ENCODE results near the gene ABCA7. TPM values are rescaled to one million over a fixed set of nuclear protein-coding genes. Genes with fewer than 3 reads are reported as not detected.

Gene ABCA7
- total and polyA plus RNA-seq, 2 experiments from 2014 or later = 17.8 to 26.8 TPM

DNA sequence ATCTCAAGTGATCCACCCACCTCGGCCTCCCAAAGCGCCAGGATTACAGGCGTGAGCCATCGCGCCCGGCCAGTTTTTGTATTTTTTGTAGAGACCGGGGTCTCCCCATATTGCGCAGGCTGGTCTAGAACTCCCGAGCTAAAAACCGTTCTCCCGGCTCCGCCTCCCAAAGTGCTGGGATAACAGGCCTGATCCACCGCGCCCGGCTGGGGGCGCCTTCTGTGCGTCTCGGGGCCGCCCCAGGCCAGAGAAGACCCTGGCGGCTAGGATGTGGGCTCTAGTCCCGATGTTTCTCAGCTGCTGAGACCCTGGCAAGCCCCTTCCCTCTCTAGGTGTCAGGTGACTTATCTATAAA is 30.6 kb downstream of the ABCA7 start:
- DNase-seq (ENCODE audit: low spot score) = no peak
- WGBS (ENCODE audit: low lambda C conversion rate, missing lambda C conversion rate) = 21% methylated on average over 21 of the region's 21 CpGs
- H3K36me3 ChIP-seq (replicated peaks; ENCODE audit: insufficient read depth, low read depth) = no peaks in the 10 kb centered on the region
- TF ChIP-seq EZH2phosphoT487 (IDR thresholded peaks at IDR 0.05; ENCODE audit: low read depth, severe bottlenecking, unreplicated experiment) = no peak
- TF ChIP-seq, protein P1, sequence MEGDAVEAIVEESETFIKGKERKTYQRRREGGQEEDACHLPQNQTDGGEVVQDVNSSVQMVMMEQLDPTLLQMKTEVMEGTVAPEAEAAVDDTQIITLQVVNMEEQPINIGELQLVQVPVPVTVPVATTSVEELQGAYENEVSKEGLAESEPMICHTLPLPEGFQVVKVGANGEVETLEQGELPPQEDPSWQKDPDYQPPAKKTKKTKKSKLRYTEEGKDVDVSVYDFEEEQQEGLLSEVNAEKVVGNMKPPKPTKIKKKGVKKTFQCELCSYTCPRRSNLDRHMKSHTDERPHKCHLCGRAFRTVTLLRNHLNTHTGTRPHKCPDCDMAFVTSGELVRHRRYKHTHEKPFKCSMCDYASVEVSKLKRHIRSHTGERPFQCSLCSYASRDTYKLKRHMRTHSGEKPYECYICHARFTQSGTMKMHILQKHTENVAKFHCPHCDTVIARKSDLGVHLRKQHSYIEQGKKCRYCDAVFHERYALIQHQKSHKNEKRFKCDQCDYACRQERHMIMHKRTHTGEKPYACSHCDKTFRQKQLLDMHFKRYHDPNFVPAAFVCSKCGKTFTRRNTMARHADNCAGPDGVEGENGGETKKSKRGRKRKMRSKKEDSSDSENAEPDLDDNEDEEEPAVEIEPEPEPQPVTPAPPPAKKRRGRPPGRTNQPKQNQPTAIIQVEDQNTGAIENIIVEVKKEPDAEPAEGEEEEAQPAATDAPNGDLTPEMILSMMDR (IDR thresholded peaks at IDR 0.05; ENCODE audit: poor library complexity) = peak; percentile 4
- peak; percentile 43 for TF ChIP-seq EZH2 (IDR thresholded peaks at IDR 0.05; ENCODE audit: borderline replicate concordance)
- no peak overlapping the region for H3K4me3 ChIP-seq
- H3K27me3 ChIP-seq = peaks cover 50% of the 10 kb centered on the region
- no peaks in the 10 kb centered on the region for H3K9me3 ChIP-seq (ENCODE audit: low read depth)
- peaks cover 17% of the 10 kb centered on the region for H3K4me1 ChIP-seq (ENCODE audit: insufficient read depth)
- no peak overlapping the region for H2AFZ ChIP-seq
- no peak overlapping the region for H3K27ac ChIP-seq
- no peaks in the 10 kb centered on the region for H3K9me2 ChIP-seq (replicated peaks; ENCODE audit: insufficient read depth)
- H3K4me2 ChIP-seq = peak overlapping the region; percentile 69
- no peaks in the 10 kb centered on the region for H3K79me2 ChIP-seq
- no peaks in the 10 kb centered on the region for H4K20me1 ChIP-seq (ENCODE audit: insufficient read depth, poor library complexity, severe bottlenecking)

DNA sequence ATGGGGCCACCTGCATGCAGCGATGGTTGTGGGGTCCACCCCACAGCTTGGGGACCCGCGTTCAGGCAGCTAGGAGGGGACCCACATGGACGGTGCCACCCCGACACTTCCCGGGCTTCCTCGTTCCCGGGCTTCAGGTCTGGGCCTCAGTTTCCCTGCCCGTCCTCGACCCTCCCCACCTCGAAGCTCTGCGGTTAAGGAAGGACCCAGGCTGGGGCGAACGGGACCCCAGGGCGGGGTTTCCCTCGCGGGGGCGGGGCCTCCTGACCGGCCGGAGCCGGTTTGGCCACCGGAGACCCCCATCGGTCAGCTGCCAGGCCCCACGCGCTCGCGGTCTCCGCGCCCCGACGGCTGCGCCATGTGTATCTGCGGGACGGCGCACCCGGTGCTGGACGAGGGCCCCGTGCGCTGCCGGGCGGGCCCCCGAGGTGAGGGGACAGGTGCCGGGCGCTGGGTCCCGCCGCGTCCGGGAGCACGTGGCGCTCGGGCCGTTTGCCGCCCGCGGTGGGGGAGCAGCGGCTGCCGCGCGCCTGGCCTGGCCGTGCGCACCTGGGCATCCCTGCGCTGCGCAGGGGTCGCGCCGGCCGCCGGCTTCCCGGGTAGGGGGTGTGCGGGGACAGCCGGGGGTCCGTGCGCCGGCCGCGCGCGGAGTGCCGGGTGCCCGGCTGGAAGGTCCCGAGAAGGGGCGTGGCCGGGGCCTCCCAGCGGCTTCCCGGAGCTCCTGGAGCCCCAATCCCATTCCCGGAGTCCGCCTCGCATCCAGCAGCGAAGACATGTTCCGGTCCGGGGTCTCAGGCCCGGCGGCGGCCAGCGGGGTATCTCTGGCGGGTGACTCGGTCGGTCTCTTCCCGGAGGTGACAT is 31.3 kb downstream of the ABCA7 start:
- 5% methylated on average over 64 of the region's 99 CpGs for WGBS (ENCODE audit: low lambda C conversion rate, missing lambda C conversion rate)
- no peaks in the 10 kb centered on the region for H3K79me2 ChIP-seq
- H3K27ac ChIP-seq = no peak overlapping the region
- H3K36me3 ChIP-seq (replicated peaks; ENCODE audit: insufficient read depth, low read depth) = no peaks in the 10 kb centered on the region
- no peaks in the 10 kb centered on the region for H3K9me3 ChIP-seq (ENCODE audit: low read depth)
- H3K27me3 ChIP-seq = peaks cover 50% of the 10 kb centered on the region
- H3K4me2 ChIP-seq = peak overlapping the region; percentile 69
- H3K4me1 ChIP-seq (ENCODE audit: insufficient read depth) = peaks cover 11% of the 10 kb centered on the region
- H3K4me3 ChIP-seq = no peak overlapping the region
- no peaks in the 10 kb centered on the region for H3K9me2 ChIP-seq (replicated peaks; ENCODE audit: insufficient read depth)
- no peaks in the 10 kb centered on the region for H4K20me1 ChIP-seq (ENCODE audit: insufficient read depth, poor library complexity, severe bottlenecking)
- no peak overlapping the region for H2AFZ ChIP-seq
- DNase-seq (ENCODE audit: low spot score) = no peak
- TF ChIP-seq EZH2phosphoT487 (IDR thresholded peaks at IDR 0.05; ENCODE audit: low read depth, severe bottlenecking, unreplicated experiment) (no peak), EZH2 (IDR thresholded peaks at IDR 0.05; ENCODE audit: borderline replicate concordance) (no peak)
- TF ChIP-seq, protein P1 (IDR thresholded peaks at IDR 0.05; ENCODE audit: poor library complexity) = no peak

DNA sequence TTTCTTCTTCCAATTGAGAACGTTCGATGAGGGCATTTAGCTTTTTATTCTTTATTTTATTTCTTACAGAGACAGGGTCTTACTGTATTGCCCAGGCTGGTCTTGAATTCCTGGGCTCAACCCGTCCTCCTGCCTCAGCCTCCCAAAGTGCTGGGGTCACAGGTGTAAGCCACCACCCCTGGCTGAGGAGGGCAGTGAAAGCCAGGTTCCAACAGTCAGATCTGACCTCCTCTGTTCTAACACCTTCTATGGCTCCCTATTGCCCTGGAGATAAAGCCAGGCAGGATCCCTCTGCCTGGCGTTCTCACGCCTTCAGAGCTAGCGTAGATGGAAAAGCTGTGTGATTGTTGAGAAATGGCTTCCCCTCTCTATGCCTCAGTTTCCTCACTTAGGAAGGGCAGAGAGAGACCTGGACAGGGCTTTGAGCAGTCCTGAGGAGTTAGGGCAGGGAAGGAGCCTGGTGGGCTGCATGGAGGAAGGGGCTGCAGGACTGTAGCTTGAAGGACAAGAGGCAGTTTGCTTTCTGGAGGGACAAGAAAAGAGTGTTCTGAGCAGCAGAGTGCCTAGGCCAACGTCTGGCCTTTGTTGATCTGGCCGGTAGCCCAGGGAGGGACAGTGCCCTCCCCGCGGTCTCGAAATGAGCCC is 32.6 kb downstream of the ABCA7 start:
- Histone ChIP-seq H3K27ac (no peak overlapping the region), H4K20me1 (ENCODE audit: insufficient read depth, poor library complexity, severe bottlenecking) (no peaks in the 10 kb centered on the region), H3K4me3 (no peak overlapping the region), H3K9me2 (replicated peaks; ENCODE audit: insufficient read depth) (no peaks in the 10 kb centered on the region), H3K36me3 (replicated peaks; ENCODE audit: insufficient read depth, low read depth) (no peaks in the 10 kb centered on the region), H3K79me2 (no peaks in the 10 kb centered on the region), H3K4me2 (no peak overlapping the region), H3K27me3 (peaks cover 42% of the 10 kb centered on the region), H3K9me3 (ENCODE audit: low read depth) (no peaks in the 10 kb centered on the region), H2AFZ (no peak overlapping the region), H3K4me1 (ENCODE audit: insufficient read depth) (no peaks in the 10 kb centered on the region)
- 94% methylated on average over 11 of the region's 11 CpGs for WGBS (ENCODE audit: low lambda C conversion rate, missing lambda C conversion rate)
- no peak for DNase-seq (ENCODE audit: low spot score)
- TF ChIP-seq, protein P1 (IDR thresholded peaks at IDR 0.05; ENCODE audit: poor library complexity) = no peak
- TF ChIP-seq EZH2 (IDR thresholded peaks at IDR 0.05; ENCODE audit: borderline replicate concordance) (no peak), EZH2phosphoT487 (IDR thresholded peaks at IDR 0.05; ENCODE audit: low read depth, severe bottlenecking, unreplicated experiment) (no peak)

Measured in hepatocyte (in vitro differentiated cells).